GM19043 (cell line): Measurements from ENCODE around the gene KIF12.

ENCODE experiments used
- ATAC-seq: cut with Tn5 transposase; IDR thresholded peaks from one replicate; pipeline ENCODE4 v1.9.1; 2021; ENCODE audit warnings: low read depth; ENCODE audit not compliant: unreplicated experiment

Gene KIF12

GRCh38 chr9:114071197-114071795 lies 27.8 kb downstream of the KIF12 start:
- no peak for ATAC-seq

- no peak for ATAC-seq
Observed at GRCh38 chr9:114070188-114071103, 28.6 kb downstream of the KIF12 start.

GRCh38 chr9:114069476-114070187 lies 29.5 kb downstream of the KIF12 start:
- ATAC-seq, result no peak

GRCh38 chr9:114065304-114065703 lies 33.8 kb downstream of the KIF12 start:
- no peak for ATAC-seq

GRCh38 chr9:114061830-114062474 lies 37.1 kb downstream of the KIF12 start:
- ATAC-seq, result no peak

GRCh38 chr9:114061292-114061691 lies 37.8 kb downstream of the KIF12 start:
- no peak for ATAC-seq

GRCh38 chr9:114060711-114061110 lies 38.4 kb downstream of the KIF12 start:
- ATAC-seq, result no peak

GRCh38 chr9:114060070-114060469 lies 39.0 kb downstream of the KIF12 start:
- no peak for ATAC-seq

- no peak for ATAC-seq
Observed at GRCh38 chr9:114059047-114059803, 39.9 kb downstream of the KIF12 start.

- ATAC-seq, result no peak
Observed at GRCh38 chr9:114058688-114059046, 40.4 kb downstream of the KIF12 start.

GRCh38 chr9:114057161-114057885 lies 41.8 kb downstream of the KIF12 start:
- no peak for ATAC-seq

- no peak for ATAC-seq
Observed at GRCh38 chr9:114056527-114056926, 42.6 kb downstream of the KIF12 start.

GRCh38 chr9:114055894-114056293 lies 43.2 kb downstream of the KIF12 start:
- ATAC-seq, result no peak

GRCh38 chr9:114055061-114055460 lies 44.0 kb downstream of the KIF12 start:
- ATAC-seq, result no peak

- no peak for ATAC-seq
Observed at GRCh38 chr9:114054191-114054690, 44.9 kb downstream of the KIF12 start.

- no peak for ATAC-seq
Observed at GRCh38 chr9:114053246-114054005, 45.7 kb downstream of the KIF12 start.

GRCh38 chr9:114051706-114052105 lies 47.4 kb downstream of the KIF12 start:
- ATAC-seq, result no peak

GRCh38 chr9:114051281-114051680 lies 47.8 kb downstream of the KIF12 start:
- no peak for ATAC-seq

GRCh38 chr9:114050646-114051045 lies 48.4 kb downstream of the KIF12 start:
- no peak for ATAC-seq
